SK-N-SH treated with all-trans-retinoic acid at 6 μM for 48 hours (cell line): Measurements from ENCODE around the gene ITGB3BP.
"Not testable (repeated sequence)": the region's sequence is repeated elsewhere in the genome, so short reads cannot be mapped to it uniquely, and the experiment has no call there.

Source experiments
- ATAC-seq: fragments of 200-7000 bp; cut with Tn5 transposase; 3 replicates; pipeline ENCODE4 v1.9.1; 2020; ENCODE audit warnings: mild to moderate bottlenecking, moderate library complexity
- BACH2 ChIP-seq: fragments of 250-450 bp; sonication (Bioruptor Pico); IDR thresholded peaks from 2 replicates; pipeline ENCODE4 v1.9.0; 2021; ENCODE audit warnings: mild to moderate bottlenecking, borderline replicate concordance
- CREB5 ChIP-seq: fragments of 250-450 bp; sonication (Bioruptor Pico); IDR thresholded peaks from 2 replicates; pipeline ENCODE4 v1.5.1; 2020; ENCODE audit warnings: low read depth, mild to moderate bottlenecking, moderate library complexity
- CSDC2 ChIP-seq: fragments of 250-450 bp; sonication (Bioruptor Pico); IDR thresholded peaks from 2 replicates; pipeline ENCODE4 v1.5.0; 2020; ENCODE audit warnings: mild to moderate bottlenecking, moderate library complexity
- CSRNP3 ChIP-seq: fragments of 250-450 bp; sonication (Bioruptor Pico); IDR thresholded peaks from 2 replicates; pipeline ENCODE4 v1.5.1; 2021; ENCODE audit warnings: mild to moderate bottlenecking, moderate library complexity
- ESRRG ChIP-seq: fragments of 250-450 bp; sonication (Bioruptor Pico); IDR thresholded peaks from 2 replicates; pipeline ENCODE4 v1.6.1; 2021; ENCODE audit warnings: mild to moderate bottlenecking
- GLIS3 ChIP-seq: fragments of 250-450 bp; sonication (Bioruptor Pico); IDR thresholded peaks from 2 replicates; pipeline ENCODE4 v1.5.0; 2020; ENCODE audit warnings: mild to moderate bottlenecking, moderate library complexity
- ISL1 ChIP-seq: fragments of 250-450 bp; sonication (Bioruptor Pico); IDR thresholded peaks from 2 replicates; pipeline ENCODE4 v2.1.2; 2022; ENCODE audit warnings: mild to moderate bottlenecking, moderate library complexity
- OSR1 ChIP-seq: fragments of 250-450 bp; sonication (Bioruptor Pico); IDR thresholded peaks from 2 replicates; pipeline ENCODE4 v1.8.0; 2022; ENCODE audit warnings: moderate library complexity, mild to moderate bottlenecking, inconsistent platforms
- POU6F1 ChIP-seq: fragments of 250-450 bp; sonication (Bioruptor Pico); IDR thresholded peaks from 2 replicates; pipeline ENCODE4 v1.8.0; 2021; ENCODE audit warnings: low read depth, mild to moderate bottlenecking, moderate library complexity, borderline replicate concordance
- PPARA ChIP-seq: fragments of 250-450 bp; sonication (Bioruptor Pico); IDR thresholded peaks from 2 replicates; pipeline ENCODE4 v1.5.0; 2020; ENCODE audit warnings: mild to moderate bottlenecking, borderline replicate concordance
- RARB ChIP-seq: fragments of 250-450 bp; sonication (Bioruptor Pico); IDR thresholded peaks from 2 replicates; pipeline ENCODE4 v1.8.0; 2021; ENCODE audit warnings: mild to moderate bottlenecking, moderate library complexity
- SNAI2 ChIP-seq: fragments of 250-450 bp; sonication (Bioruptor Pico); IDR thresholded peaks from 2 replicates; pipeline ENCODE4 v1.5.0; 2020; ENCODE audit warnings: mild to moderate bottlenecking, moderate library complexity
- TCF4 ChIP-seq: fragments of 250-450 bp; sonication (Bioruptor Pico); IDR thresholded peaks from 2 replicates; pipeline ENCODE4 v1.8.0; 2021; ENCODE audit warnings: mild to moderate bottlenecking, moderate library complexity, borderline replicate concordance
- TOX ChIP-seq: fragments of 250-450 bp; sonication (Bioruptor Pico); IDR thresholded peaks from 2 replicates; pipeline ENCODE4 v1.8.0; 2021; ENCODE audit warnings: mild to moderate bottlenecking, moderate library complexity, borderline replicate concordance
- TSHZ2 ChIP-seq: fragments of 250-450 bp; sonication (Bioruptor Pico); IDR thresholded peaks from 2 replicates; pipeline ENCODE4 v1.5.0; 2020; ENCODE audit warnings: mild to moderate bottlenecking, moderate library complexity
- ZC3H10 ChIP-seq: fragments of 250-450 bp; sonication (Bioruptor Pico); IDR thresholded peaks from 2 replicates; pipeline ENCODE4 v1.5.1; 2021; ENCODE audit warnings: mild to moderate bottlenecking, moderate library complexity
- ZFP3 ChIP-seq: fragments of 250-450 bp; sonication (Bioruptor Pico); IDR thresholded peaks from 2 replicates; pipeline ENCODE4 v1.5.0; 2020; ENCODE audit warnings: mild to moderate bottlenecking, moderate library complexity
- ZFP30 ChIP-seq: fragments of 450-650 bp; formaldehyde crosslinking; IDR thresholded peaks from 2 replicates; pipeline ENCODE4 v1.5.0; 2022; ENCODE audit warnings: mild to moderate bottlenecking, moderate library complexity
- ZNF565 ChIP-seq: fragments of 450-650 bp; formaldehyde crosslinking; conservative IDR thresholded peaks from 2 replicates; pipeline ENCODE4 v1.5.0; 2020; ENCODE audit warnings: low read depth, mild to moderate bottlenecking, moderate library complexity
- ZNF70 ChIP-seq: fragments of 450-650 bp; formaldehyde crosslinking; IDR thresholded peaks from 2 replicates; pipeline ENCODE4 v1.5.0; 2020; ENCODE audit warnings: mild to moderate bottlenecking, moderate library complexity
- ZNF8 ChIP-seq: fragments of 450-650 bp; formaldehyde crosslinking; IDR thresholded peaks from 2 replicates; pipeline ENCODE4 v1.5.0; 2020; ENCODE audit warnings: mild to moderate bottlenecking, moderate library complexity

Gene ITGB3BP

GRCh38 chr1:63435161-63435560 is 87.9 kb downstream of the ITGB3BP start (continued):
- TF ChIP-seq TOX (CRISPR knock-in tag), result no peak
- TF ChIP-seq PPARA (CRISPR knock-in tag), result no peak
- TF ChIP-seq, all 23 proteins: peak for 0

GRCh38 chr1:63429281-63429680 is 93.7 kb downstream of the ITGB3BP start:
- ATAC-seq, result no peak
- no peak for TF ChIP-seq CSRNP3 (CRISPR knock-in tag)
- TF ChIP-seq GLIS3, result no peak
- TF ChIP-seq ZC3H10 (CRISPR knock-in tag), result no peak
- no peak for TF ChIP-seq OSR1
- no peak for TF ChIP-seq POU6F1
- TF ChIP-seq ESRRG, result no peak
- no peak for TF ChIP-seq ZNF70 (CRISPR knock-in tag)

- ATAC-seq, result no peak
- TF ChIP-seq CREB5 (CRISPR knock-in tag), result no peak
- no peak for TF ChIP-seq ZNF8 (CRISPR knock-in tag)
- no peak for TF ChIP-seq SNAI2 (CRISPR knock-in tag)
Measured at GRCh38 chr1:63428815-63429214, 94.2 kb downstream of the ITGB3BP start.

GRCh38 chr1:63423649-63424048 is 99.4 kb downstream of the ITGB3BP start:
- ATAC-seq, result no peak
- no peak for TF ChIP-seq TCF4 (CRISPR knock-in tag)
- no peak for TF ChIP-seq ISL1 (CRISPR knock-in tag)
- no peak for TF ChIP-seq PPARA (CRISPR knock-in tag)
- TF ChIP-seq POU6F1, result no peak
- TF ChIP-seq CSRNP3 (CRISPR knock-in tag), result no peak

- ATAC-seq, result not testable (repeated sequence)
Measured at GRCh38 chr1:63420746-63421145, 102.3 kb downstream of the ITGB3BP start.

GRCh38 chr1:63418101-63418500 is 104.9 kb downstream of the ITGB3BP start:
- no peak for ATAC-seq
- TF ChIP-seq PPARA (CRISPR knock-in tag) (no peak), BACH2 (CRISPR knock-in tag) (no peak), ZC3H10 (CRISPR knock-in tag) (no peak), ZNF8 (CRISPR knock-in tag) (no peak)

- no peak for ATAC-seq
- no peak for TF ChIP-seq CSDC2 (CRISPR knock-in tag)
- no peak for TF ChIP-seq ZFP30 (CRISPR knock-in tag)
- no peak for TF ChIP-seq BACH2 (CRISPR knock-in tag)
- TF ChIP-seq SNAI2 (CRISPR knock-in tag), result no peak
- no peak for TF ChIP-seq ZFP3 (CRISPR knock-in tag)
- no peak for TF ChIP-seq ZC3H10 (CRISPR knock-in tag)
- no peak for TF ChIP-seq GLIS3
- no peak for TF ChIP-seq PPARA (CRISPR knock-in tag)
- TF ChIP-seq RARB (CRISPR knock-in tag), result no peak
- no peak for TF ChIP-seq OSR1
- TF ChIP-seq TSHZ2 (CRISPR knock-in tag), result no peak
- no peak for TF ChIP-seq ZNF565 (CRISPR knock-in tag)
Measured at GRCh38 chr1:63414691-63415365, 108.2 kb downstream of the ITGB3BP start.
